Vagina (tissue), 2 donors: ENCODE results near the gene GZF1. TPM values are rescaled to one million over a fixed set of nuclear protein-coding genes. Genes with fewer than 3 reads are reported as not detected.

Experiments
- DNase-seq, 2 donors: peaks; one replicate each; pipeline ENCODE4 v3.0.0-alpha.2; 2017; ENCODE audit errors: extremely low spot score in 2 of 2
- H3K27ac ChIP-seq: fragments of 200-600 bp; sonication (generic); one replicate; pipeline ENCODE4 v1.5.1; 2019
- H3K27me3 ChIP-seq: fragments of 200-600 bp; sonication (generic); one replicate; pipeline ENCODE4 v1.5.1; 2019
- H3K36me3 ChIP-seq, 2 donors: fragments of 200-600 bp; sonication (generic); one replicate each; pipeline ENCODE4 v1.5.1; 2017 to 2019
- H3K4me1 ChIP-seq: fragments of 200-600 bp; sonication (generic); one replicate; pipeline ENCODE4 v1.5.1; 2019
- H3K4me3 ChIP-seq, 2 donors: fragments of 200-600 bp; sonication (generic); 1 replicate in 1 of 2; 2 replicates in 1 of 2; pipeline ENCODE4 v1.5.1; 2016 to 2019
- H3K9me3 ChIP-seq: fragments of 200-600 bp; sonication (generic); one replicate; pipeline ENCODE4 v1.5.1; 2019
- CTCF ChIP-seq, 3 experiments: fragments of 450-650 bp in 2 of 3; fragments of 200-600 bp in 1 of 3; sonication (generic) in 1 of 3; IDR thresholded peaks; one replicate each; pipeline ENCODE4 v1.5.1; 2017 to 2019; ENCODE audit warnings: antibody characterized with exemption in 3 of 3, mild to moderate bottlenecking in 2 of 3, moderate library complexity in 2 of 3
- POLR2A ChIP-seq, 2 donors: fragments of 450-650 bp; IDR thresholded peaks; one replicate each; pipeline ENCODE4 v1.6.1; 2017; ENCODE audit warnings: antibody characterized with exemption in 2 of 2, mild to moderate bottlenecking in 2 of 2, moderate library complexity in 2 of 2
- POLR2AphosphoS5 ChIP-seq, 2 donors: sonication (generic); formaldehyde crosslinking; IDR thresholded peaks; one replicate each; pipeline ENCODE4 v1.9.0; 2017; ENCODE audit warnings: antibody characterized with exemption in 2 of 2, mild to moderate bottlenecking in 2 of 2, low read depth in 1 of 2; ENCODE audit not compliant: insufficient read depth in 1 of 2
- intact Hi-C: fragments of 100-400 bp; cut with DNase I; formaldehyde crosslinking; loops from one replicate; pipeline ENCODE4 v1.15.1; 2023
- total RNA-seq: library from RNA; depleted of rRNA; stranded (reverse); fragments of >200 nt; gene quantifications from one replicate; pipeline ENCODE4 v1.2.3, GENCODE V29; 2016

Gene GZF1
- total RNA-seq, 1 donor from 2014 or later, result 20.9 TPM

DNA sequence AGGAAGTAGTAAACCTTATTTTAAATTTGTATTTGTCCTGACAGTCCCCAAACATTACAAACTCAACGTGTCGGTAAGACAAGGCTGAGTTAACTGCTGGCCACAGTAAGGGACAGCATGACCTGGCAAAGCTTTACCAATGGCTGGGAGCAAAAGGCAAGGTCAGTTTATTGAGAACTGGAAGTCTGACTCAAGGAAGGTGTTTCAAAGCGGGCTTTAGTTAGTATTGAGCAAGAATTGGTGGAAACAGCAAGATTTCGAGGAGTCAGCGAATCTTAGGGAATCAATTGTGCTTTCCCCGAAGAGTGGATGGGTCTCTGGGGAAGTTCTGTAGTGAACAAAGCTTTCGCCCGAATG lies 885 bp upstream of the GZF1 start:
- Histone ChIP-seq H3K27ac (peak overlapping the region; percentile 97), H3K9me3 (no peaks in the 10 kb centered on the region), H3K4me1 (peaks cover 47% of the 10 kb centered on the region), H3K4me3 (peak overlapping the region; percentile 46 to 76), H3K36me3 (peaks cover 0 to 12% of the 10 kb centered on the region in 2 donors), H3K27me3 (no peaks in the 10 kb centered on the region)
- intact Hi-C loops, result loop anchor here (5.0 kb wide), 2 partner anchors 61 to 261 kb away; partner anchors contain the start of gene NAPB
- DNase-seq, result no peak
- TF ChIP-seq POLR2A (IDR thresholded peaks at IDR 0.05) (no peak), POLR2AphosphoS5 (IDR thresholded peaks at IDR 0.05; ENCODE audit: insufficient read depth in 1 of 2, low read depth in 1 of 2) (no peak), CTCF (IDR thresholded peaks at IDR 0.05) (no peak)

GRCh38 chr20:23362392-23363256 lies 642 bp downstream of the GZF1 start:
- intact Hi-C loops, result loop anchor here (5.0 kb wide), 2 partner anchors 60 to 260 kb away; partner anchors contain the start of gene NAPB
- Histone ChIP-seq H3K4me3 (peak overlapping the region; percentile 73 to 76), H3K36me3 (peaks cover 0 to 12% of the 10 kb centered on the region in 2 donors), H3K4me1 (peaks cover 50% of the 10 kb centered on the region), H3K27me3 (no peaks in the 10 kb centered on the region), H3K9me3 (no peaks in the 10 kb centered on the region), H3K27ac (peak overlapping the region; percentile 97)
- no peak for TF ChIP-seq POLR2A (IDR thresholded peaks at IDR 0.05)
- peak in 1 of 2 donors; percentile 6 for TF ChIP-seq POLR2AphosphoS5 (IDR thresholded peaks at IDR 0.05; ENCODE audit: insufficient read depth in 1 of 2, low read depth in 1 of 2)
- no peak for DNase-seq

- peak overlapping the region in 1 of 2 donors; percentile 73 for H3K4me3 ChIP-seq
- H3K36me3 ChIP-seq, result peaks cover 0 to 12% of the 10 kb centered on the region in 2 donors
- no peaks in the 10 kb centered on the region for H3K27me3 ChIP-seq
- H3K4me1 ChIP-seq, result peaks cover 54% of the 10 kb centered on the region
- TF ChIP-seq POLR2AphosphoS5 (IDR thresholded peaks at IDR 0.05; ENCODE audit: insufficient read depth in 1 of 2, low read depth in 1 of 2), result no peak
- TF ChIP-seq POLR2A (IDR thresholded peaks at IDR 0.05), result no peak
- TF ChIP-seq CTCF (IDR thresholded peaks at IDR 0.05), result no peak
- DNase-seq, result no peak
- H3K9me3 ChIP-seq, result no peaks in the 10 kb centered on the region
- H3K27ac ChIP-seq, result peak overlapping the region; percentile 97
- intact Hi-C loops, result loop anchor here (5.0 kb wide), 2 partner anchors 59 to 259 kb away; partner anchors contain the start of gene NAPB
Measured at GRCh38 chr20:23363257-23363649, 1.3 kb downstream of the GZF1 start.

GRCh38 chr20:23365390-23366165 lies 3.6 kb downstream of the GZF1 start:
- Histone ChIP-seq H3K36me3 (peaks cover 0 to 29% of the 10 kb centered on the region in 2 donors), H3K4me1 (peaks cover 46% of the 10 kb centered on the region), H3K27ac (no peak overlapping the region), H3K27me3 (no peaks in the 10 kb centered on the region), H3K9me3 (no peaks in the 10 kb centered on the region), H3K4me3 (no peak overlapping the region)
- intact Hi-C loops, result no loop called here
- no peak for DNase-seq
- TF ChIP-seq POLR2AphosphoS5 (IDR thresholded peaks at IDR 0.05; ENCODE audit: insufficient read depth in 1 of 2, low read depth in 1 of 2) (no peak), CTCF (IDR thresholded peaks at IDR 0.05) (no peak)

DNA sequence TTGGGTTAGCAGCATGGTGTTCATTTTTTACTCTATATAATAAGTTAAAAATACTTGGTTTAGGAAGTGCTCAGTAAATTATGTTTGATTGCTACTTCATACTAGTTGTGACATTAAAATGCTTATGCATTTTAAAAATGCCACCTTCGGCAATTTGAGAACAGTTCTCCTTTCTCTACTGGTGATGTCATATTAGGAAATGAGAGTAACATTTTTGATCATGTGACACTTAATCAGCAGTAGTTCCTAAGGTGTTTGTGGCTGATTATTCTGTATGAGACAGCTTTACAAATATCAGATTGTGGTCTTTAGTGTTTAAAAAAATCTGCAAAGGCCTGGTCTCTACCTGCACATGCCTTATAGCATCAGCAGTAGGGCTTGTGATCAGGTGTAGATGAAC lies 4.4 kb downstream of the GZF1 start:
- TF ChIP-seq POLR2AphosphoS5 (IDR thresholded peaks at IDR 0.05; ENCODE audit: insufficient read depth in 1 of 2, low read depth in 1 of 2) (no peak), POLR2A (IDR thresholded peaks at IDR 0.05) (no peak), CTCF (IDR thresholded peaks at IDR 0.05) (no peak)
- Histone ChIP-seq H3K27me3 (no peaks in the 10 kb centered on the region), H3K27ac (no peak overlapping the region), H3K9me3 (no peaks in the 10 kb centered on the region), H3K4me1 (peaks cover 40% of the 10 kb centered on the region), H3K4me3 (no peak overlapping the region), H3K36me3 (peaks cover 0 to 37% of the 10 kb centered on the region in 2 donors)
- no peak for DNase-seq
- intact Hi-C loops, result no loop called here
